GM19455 (cell line): ENCODE measurements around the gene ODF4.
"Not testable (repeated sequence)": the region's sequence is repeated elsewhere in the genome, so short reads cannot be mapped to it uniquely, and the experiment has no call there.

Experiments used
- ATAC-seq: cut with Tn5 transposase; IDR thresholded peaks from one replicate; pipeline ENCODE4 v1.9.1; 2021; ENCODE audit not compliant: unreplicated experiment

ODF4 gene

GRCh38 chr17:8393470-8394231, 54.0 kb downstream of the ODF4 start:
- ATAC-seq: no peak

- not testable (repeated sequence) for ATAC-seq
Measured at GRCh38 chr17:8394497-8394896, 54.9 kb downstream of the ODF4 start.
